Omental fat pad (tissue), 4 donors: ENCODE results near the gene LMNA. TPM values are rescaled to one million over a fixed set of nuclear protein-coding genes. Genes with fewer than 3 reads are reported as not detected.
A peak's percentile ranks its signal among the peaks of the same experiment; 100 is the strongest.

ENCODE experiments used
- ATAC-seq: fragments of 150-250 bp; one replicate; pipeline ENCODE4 v1.9.1; 2016; ENCODE audit warnings: mild to moderate bottlenecking, moderate library complexity; ENCODE audit not compliant: low FRiP score
- DNase-seq: peaks from one replicate; pipeline ENCODE4 v3.0.0-alpha.2; 2019; ENCODE audit warnings: low spot score
- total RNA-seq, 4 donors: library from RNA; depleted of rRNA; stranded (reverse); fragments of >200 nt; gene quantifications; one replicate each; pipeline ENCODE4 v1.1.0, GENCODE V29; 2016
- TF ChIP-seq, protein P1 (sequence below), 3 donors: fragments of 450-650 bp; IDR thresholded peaks; one replicate each; pipeline ENCODE4 v1.5.1; 2016 to 2017; ENCODE audit warnings: antibody characterized with exemption in 3 of 3, mild to moderate bottlenecking in 3 of 3, moderate library complexity in 2 of 3

Gene LMNA
- total RNA-seq, 4 donors from 2014 or later = 288 to 1,820 (median 589) TPM

DNA sequence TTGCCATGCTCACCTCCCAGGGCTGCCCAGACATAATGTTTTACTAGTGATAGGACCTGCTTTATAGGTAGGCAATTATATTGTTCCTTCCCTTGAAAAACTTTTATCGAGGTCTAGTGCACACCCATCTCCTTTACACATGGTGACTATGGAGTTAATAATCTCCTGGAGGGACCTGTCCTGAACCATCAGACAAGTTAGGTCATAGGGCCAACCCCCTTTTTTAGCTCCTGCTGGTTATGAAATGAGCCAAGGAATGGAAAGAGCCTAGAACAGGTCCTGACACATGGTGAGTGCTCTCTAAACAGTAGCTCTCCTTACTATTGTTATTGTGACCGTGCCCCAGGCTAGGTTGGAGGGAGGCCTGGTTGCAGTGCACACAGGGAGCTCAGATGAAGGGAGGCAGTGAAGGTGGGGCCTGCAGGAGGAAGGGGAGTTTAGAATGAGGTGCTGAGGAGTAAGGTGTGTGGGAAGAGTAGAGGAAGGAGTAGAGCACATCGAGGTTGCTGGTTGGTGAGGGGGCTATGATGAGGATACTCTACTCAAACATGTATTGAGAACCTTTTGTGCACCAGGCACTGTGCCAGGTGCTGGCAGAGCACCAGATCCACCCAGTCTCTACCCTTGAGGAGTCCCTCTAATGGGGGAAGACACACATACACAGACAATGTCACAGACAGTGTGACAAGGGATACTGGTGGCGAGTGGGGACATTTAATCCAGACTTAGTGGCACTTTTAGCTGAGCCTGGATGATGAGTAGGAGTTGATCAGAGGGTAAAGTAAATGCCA lies 14.1 kb upstream of the LMNA start:
- TF ChIP-seq, protein P1, sequence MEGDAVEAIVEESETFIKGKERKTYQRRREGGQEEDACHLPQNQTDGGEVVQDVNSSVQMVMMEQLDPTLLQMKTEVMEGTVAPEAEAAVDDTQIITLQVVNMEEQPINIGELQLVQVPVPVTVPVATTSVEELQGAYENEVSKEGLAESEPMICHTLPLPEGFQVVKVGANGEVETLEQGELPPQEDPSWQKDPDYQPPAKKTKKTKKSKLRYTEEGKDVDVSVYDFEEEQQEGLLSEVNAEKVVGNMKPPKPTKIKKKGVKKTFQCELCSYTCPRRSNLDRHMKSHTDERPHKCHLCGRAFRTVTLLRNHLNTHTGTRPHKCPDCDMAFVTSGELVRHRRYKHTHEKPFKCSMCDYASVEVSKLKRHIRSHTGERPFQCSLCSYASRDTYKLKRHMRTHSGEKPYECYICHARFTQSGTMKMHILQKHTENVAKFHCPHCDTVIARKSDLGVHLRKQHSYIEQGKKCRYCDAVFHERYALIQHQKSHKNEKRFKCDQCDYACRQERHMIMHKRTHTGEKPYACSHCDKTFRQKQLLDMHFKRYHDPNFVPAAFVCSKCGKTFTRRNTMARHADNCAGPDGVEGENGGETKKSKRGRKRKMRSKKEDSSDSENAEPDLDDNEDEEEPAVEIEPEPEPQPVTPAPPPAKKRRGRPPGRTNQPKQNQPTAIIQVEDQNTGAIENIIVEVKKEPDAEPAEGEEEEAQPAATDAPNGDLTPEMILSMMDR (IDR thresholded peaks at IDR 0.05) = no peak
- DNase-seq (no peak), ATAC-seq (no peak)

DNA sequence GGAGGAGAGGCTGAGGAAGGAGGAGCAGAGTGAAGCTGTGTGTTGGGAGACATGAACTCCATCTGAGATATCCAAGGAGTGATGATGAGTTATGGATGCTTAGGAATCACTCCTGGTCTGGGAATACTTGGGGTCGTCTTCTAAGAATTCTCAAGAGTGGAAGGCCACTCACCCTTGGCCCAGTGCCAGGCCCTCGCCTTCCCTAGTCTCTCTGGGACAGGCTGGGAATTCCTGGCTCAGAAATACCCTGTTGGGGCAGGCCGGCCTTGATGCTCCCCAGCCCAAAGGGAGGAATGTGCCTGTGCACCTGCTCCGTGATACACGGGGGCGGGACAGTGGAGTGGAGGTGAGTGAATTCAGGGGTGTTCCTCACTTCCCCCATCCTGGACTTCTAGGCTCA lies 12.6 kb upstream of the LMNA start:
- no peak for ATAC-seq
- DNase-seq = no peak
- TF ChIP-seq, protein P1 (IDR thresholded peaks at IDR 0.05) = no peak

DNA sequence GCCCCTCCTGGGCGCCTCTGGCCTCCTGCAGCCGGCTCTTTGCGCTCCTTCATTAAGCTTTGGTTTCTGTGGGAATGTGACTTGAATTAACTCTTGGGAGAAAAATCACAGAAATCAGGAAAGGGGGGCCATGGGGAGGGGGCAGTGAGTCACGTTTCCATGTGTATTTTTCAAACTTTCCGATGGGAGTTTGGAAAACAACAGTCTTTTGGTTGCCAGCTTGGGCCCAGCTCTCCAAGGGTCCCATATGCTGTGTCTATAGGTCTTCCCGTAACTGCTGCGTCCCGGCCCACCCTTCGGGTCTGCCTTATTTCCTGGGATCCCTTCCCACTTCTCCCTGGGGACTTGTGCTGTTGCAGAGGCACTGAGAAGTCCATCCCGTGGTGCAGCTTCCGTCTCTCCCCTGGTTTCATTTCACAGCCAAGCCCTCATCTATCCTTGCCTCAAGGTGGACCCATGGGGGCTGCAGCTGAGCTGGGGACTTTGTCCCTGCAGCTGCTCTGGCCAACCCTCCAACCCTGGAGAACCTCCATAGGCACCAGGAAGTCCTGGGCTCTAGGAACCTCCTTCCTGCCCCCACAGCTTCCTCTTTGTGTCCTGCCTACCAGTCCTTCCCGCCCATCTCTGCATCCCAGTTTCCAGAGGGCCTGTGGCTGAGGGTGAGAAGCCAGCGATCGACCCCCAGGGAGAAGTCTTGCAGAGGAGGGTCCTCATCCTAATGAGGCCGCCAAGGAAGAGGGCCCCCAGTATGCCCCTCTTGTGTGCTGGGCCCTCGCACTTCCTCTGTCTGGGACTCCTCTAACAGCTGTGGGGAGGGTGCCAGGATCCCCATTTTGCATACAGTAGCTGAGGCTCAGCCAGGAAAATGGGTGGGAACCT lies 11.6 kb upstream of the LMNA start:
- TF ChIP-seq, protein P1 (IDR thresholded peaks at IDR 0.05) = no peak
- DNase-seq = no peak
- no peak for ATAC-seq

DNA sequence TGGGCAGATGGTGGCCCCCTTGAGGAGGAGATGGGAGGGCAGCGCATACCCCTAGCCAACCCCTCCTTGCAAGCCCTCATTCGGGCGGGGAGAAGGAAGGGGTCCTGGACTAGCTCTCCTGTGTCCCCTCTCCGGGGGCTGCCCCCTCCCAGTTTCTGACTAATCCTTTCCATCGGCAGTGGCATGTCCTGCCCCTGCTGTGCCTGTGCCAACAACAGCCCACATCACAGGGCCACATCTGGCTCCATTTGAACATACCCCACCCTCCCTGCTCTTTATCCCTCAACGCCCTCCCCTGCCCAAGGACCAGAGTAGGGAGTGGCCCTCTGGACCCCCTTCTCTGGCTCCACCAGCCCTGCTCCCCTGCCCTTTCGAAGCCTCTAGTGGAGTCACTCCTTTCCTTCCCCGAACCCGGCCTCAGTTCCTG lies 11.0 kb upstream of the LMNA start:
- TF ChIP-seq, protein P1 (IDR thresholded peaks at IDR 0.05) = no peak
- DNase-seq (peak; percentile 52), ATAC-seq (no peak)

DNA sequence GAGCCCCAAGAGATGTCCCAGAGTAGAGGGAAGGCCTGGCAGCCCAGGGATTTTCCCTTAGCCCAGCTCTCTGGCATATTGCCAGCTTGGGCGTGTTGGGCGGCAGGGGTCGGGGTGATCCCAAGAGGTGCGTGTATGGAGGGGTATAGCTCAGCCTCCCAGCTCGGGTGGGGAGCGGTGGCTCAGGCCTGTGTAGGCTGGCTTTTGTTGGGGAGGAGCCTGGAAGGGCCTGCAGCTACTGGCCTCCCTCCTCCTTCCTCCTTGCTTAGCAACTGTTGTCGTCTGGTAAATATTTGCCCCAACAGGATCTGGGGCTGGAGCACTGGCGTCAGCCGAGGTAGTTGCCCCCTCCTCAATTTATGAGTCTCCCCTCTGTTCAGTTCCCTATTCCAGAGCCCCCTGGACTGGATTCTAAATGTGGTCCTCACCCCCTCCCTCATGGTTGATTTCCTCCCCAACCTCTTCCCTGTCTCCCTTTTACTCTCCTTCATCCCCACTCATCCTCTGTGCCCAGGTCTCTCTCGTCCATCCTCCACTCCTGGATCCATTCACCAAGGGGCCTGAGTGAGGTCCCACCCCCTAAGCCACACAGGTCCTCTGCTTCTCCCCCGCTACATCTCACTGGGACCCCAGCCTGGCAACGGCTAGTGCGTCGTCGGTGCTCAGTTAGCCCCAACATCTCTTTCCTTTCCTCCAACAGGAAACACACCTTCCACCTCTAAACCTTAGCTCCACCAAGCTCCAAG lies 10.3 kb upstream of the LMNA start:
- ATAC-seq (peak; percentile 68), DNase-seq (peak; percentile 85)
- TF ChIP-seq, protein P1 (IDR thresholded peaks at IDR 0.05) = no peak

DNA sequence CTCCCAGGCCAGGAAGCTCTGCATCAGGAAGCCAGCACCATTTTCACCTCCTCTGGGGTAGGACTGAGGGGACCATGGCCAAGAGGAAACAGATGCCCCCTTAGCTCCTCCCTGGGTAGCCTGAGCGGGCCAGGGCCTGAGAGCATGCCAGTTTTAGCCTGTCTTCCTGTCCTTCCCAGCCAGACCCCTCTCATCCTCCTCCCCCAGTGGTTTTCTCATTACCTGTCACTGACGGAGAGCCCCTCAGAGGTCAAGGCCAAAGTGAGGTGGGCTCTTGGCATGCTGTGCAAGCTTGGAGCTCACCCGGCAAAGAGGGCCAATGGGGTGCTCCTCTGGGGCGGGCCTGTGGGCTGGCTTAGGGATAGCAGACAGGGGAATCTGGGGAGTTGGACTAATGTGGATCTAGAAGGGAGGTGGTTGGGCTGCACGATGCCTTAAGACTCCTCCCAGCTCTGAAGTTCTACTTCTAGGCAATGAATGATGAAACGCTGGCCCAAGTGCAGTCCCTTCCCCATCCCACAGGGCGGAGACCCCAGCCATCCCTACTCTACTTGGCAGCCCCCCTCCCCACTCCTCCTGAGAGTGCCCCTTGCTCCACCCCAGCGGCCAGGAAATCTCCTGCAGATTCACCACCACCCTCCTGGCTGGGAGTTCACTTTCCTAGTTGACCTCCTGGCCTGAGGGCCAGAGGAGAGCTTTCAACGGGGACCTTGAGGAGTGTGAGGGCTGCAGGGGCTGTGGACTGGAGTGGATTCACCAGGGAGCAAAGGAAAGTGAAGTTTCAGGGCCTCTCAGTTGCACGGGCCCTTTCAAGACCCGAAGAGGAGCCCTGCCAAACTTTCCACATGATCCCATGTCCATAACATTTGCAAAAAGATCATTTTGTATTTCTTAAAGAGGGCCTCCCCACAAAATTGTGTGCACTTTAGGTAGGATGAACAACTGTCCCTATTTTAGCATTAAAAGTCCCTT lies 9.4 kb upstream of the LMNA start:
- DNase-seq = no peak
- TF ChIP-seq, protein P1 (IDR thresholded peaks at IDR 0.05) = no peak
- ATAC-seq = peak; percentile 41
